Mammary epithelial cell (primary cell): ENCODE measurements around the gene DTNB.

Experiments
- CTCF ChIP-seq, 2 donors: IDR thresholded peaks in 1 of 2; conservative IDR thresholded peaks in 1 of 2; 2 replicates each; pipeline ENCODE4 v1.5.1; 2011 to 2012; ENCODE audit warnings: inconsistent platforms in 2 of 2, low read length in 2 of 2, mild to moderate bottlenecking in 2 of 2, control low read depth in 1 of 2, low read depth in 1 of 2; ENCODE audit not compliant: insufficient read depth in 1 of 2; ENCODE audit errors: extremely low read depth in 1 of 2
- EZH2 ChIP-seq: IDR thresholded peaks from 2 replicates; pipeline ENCODE4 v1.6.1; 2012; ENCODE audit warnings: low read length, inconsistent platforms, borderline replicate concordance

GRCh38 chr2:25528173-25528572, 145.2 kb downstream of the DTNB start:
- no peak for TF ChIP-seq CTCF (conservative IDR thresholded peaks at IDR 0.05 in 1 of 2, IDR thresholded peaks at IDR 0.05 in 1 of 2; ENCODE audit: extremely low read depth in 1 of 2, insufficient read depth in 1 of 2, low read depth in 1 of 2, low read length in 2 of 2)
- TF ChIP-seq EZH2, result no peak
